Panc1 (cell line): ENCODE results near the gene UBXN6.

Source experiments
- CTCF ChIP-seq: fragments of 450-650 bp; IDR thresholded peaks from 2 replicates; pipeline ENCODE4 v1.5.1; 2017; ENCODE audit warnings: mild to moderate bottlenecking
- SIN3A ChIP-seq: IDR thresholded peaks from 2 replicates; pipeline ENCODE4 v1.6.1; 2012; ENCODE audit warnings: low read depth, mild to moderate bottlenecking, low read length, moderate library complexity, borderline replicate concordance; ENCODE audit not compliant: insufficient read depth
- TF ChIP-seq, protein P1 (sequence below), 2 experiments: IDR thresholded peaks; 2 replicates each; pipeline ENCODE4 v1.6.1; 2011 to 2012; ENCODE audit warnings: low read depth in 2 of 2, control low read depth in 1 of 2, low read length in 1 of 2, mild to moderate bottlenecking in 1 of 2, moderate library complexity in 1 of 2; ENCODE audit not compliant: insufficient read depth in 1 of 2

- TF ChIP-seq CTCF, result no peak
- TF ChIP-seq SIN3A, result no peak
- TF ChIP-seq, protein P1, sequence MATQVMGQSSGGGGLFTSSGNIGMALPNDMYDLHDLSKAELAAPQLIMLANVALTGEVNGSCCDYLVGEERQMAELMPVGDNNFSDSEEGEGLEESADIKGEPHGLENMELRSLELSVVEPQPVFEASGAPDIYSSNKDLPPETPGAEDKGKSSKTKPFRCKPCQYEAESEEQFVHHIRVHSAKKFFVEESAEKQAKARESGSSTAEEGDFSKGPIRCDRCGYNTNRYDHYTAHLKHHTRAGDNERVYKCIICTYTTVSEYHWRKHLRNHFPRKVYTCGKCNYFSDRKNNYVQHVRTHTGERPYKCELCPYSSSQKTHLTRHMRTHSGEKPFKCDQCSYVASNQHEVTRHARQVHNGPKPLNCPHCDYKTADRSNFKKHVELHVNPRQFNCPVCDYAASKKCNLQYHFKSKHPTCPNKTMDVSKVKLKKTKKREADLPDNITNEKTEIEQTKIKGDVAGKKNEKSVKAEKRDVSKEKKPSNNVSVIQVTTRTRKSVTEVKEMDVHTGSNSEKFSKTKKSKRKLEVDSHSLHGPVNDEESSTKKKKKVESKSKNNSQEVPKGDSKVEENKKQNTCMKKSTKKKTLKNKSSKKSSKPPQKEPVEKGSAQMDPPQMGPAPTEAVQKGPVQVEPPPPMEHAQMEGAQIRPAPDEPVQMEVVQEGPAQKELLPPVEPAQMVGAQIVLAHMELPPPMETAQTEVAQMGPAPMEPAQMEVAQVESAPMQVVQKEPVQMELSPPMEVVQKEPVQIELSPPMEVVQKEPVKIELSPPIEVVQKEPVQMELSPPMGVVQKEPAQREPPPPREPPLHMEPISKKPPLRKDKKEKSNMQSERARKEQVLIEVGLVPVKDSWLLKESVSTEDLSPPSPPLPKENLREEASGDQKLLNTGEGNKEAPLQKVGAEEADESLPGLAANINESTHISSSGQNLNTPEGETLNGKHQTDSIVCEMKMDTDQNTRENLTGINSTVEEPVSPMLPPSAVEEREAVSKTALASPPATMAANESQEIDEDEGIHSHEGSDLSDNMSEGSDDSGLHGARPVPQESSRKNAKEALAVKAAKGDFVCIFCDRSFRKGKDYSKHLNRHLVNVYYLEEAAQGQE (IDR thresholded peaks at IDR 0.05; ENCODE audit: insufficient read depth in 1 of 2, low read depth in 2 of 2, low read length in 1 of 2), result no peak
Measured at GRCh38 chr19:4493929-4494690, 36.5 kb upstream of the UBXN6 start.
